Nephron progenitor cell (in vitro differentiated cells): Measurements from ENCODE around the gene PNPO.

Experiments
- DNase-seq: peaks from one replicate; pipeline ENCODE4 v3.0.0; 2021
- H3K27ac Mint-ChIP-seq: 2 replicates; pipeline ENCODE4 v1.8.0; 2021; ENCODE audit warnings: mild to moderate bottlenecking, moderate library complexity, mixed read lengths
- H3K27me3 Mint-ChIP-seq: 2 replicates; pipeline ENCODE4 v1.8.0; 2021; ENCODE audit warnings: mild to moderate bottlenecking, low read depth, mixed read lengths; ENCODE audit not compliant: poor library complexity
- H3K36me3 Mint-ChIP-seq: 2 replicates; pipeline ENCODE4 v1.8.0; 2021; ENCODE audit warnings: low read depth, mixed read lengths
- H3K4me1 Mint-ChIP-seq: 2 replicates; pipeline ENCODE4 v1.8.0; 2021; ENCODE audit warnings: mixed read lengths
- H3K4me3 Mint-ChIP-seq: 2 replicates; pipeline ENCODE4 v1.8.0; 2021; ENCODE audit warnings: mild to moderate bottlenecking, moderate library complexity, mixed read lengths
- H3K9me3 Mint-ChIP-seq: 2 replicates; pipeline ENCODE4 v1.8.0; 2021; ENCODE audit warnings: mild to moderate bottlenecking, moderate library complexity, mixed read lengths
- CTCF ChIP-seq: fragments of 200-600 bp; sonication (generic); IDR thresholded peaks from 2 replicates; pipeline ENCODE4 v1.5.0; 2021; ENCODE audit warnings: antibody characterized with exemption

PNPO gene

GRCh38 chr17:47967607-47968252 lies 26.4 kb downstream of the PNPO start:
- TF ChIP-seq CTCF = no peak
- no peak for DNase-seq
- H3K27ac Mint-ChIP-seq = no peak overlapping the region
- H3K4me3 Mint-ChIP-seq = no peak overlapping the region
- peaks cover 13% of the 10 kb centered on the region for H3K27me3 Mint-ChIP-seq
- H3K36me3 Mint-ChIP-seq = no peaks in the 10 kb centered on the region
- peaks cover 3% of the 10 kb centered on the region for H3K9me3 Mint-ChIP-seq
- H3K4me1 Mint-ChIP-seq = peaks cover 26% of the 10 kb centered on the region

GRCh38 chr17:47968836-47969235 lies 27.5 kb downstream of the PNPO start:
- TF ChIP-seq CTCF = no peak
- Mint-ChIP-seq H3K4me1 (peaks cover 27% of the 10 kb centered on the region), H3K27me3 (peaks cover 8% of the 10 kb centered on the region), H3K27ac (no peak overlapping the region), H3K4me3 (no peak overlapping the region), H3K9me3 (peaks cover 3% of the 10 kb centered on the region), H3K36me3 (peaks cover 1% of the 10 kb centered on the region)
- no peak for DNase-seq

GRCh38 chr17:47969930-47970724 lies 28.8 kb downstream of the PNPO start:
- H3K27me3 Mint-ChIP-seq = peaks cover 8% of the 10 kb centered on the region
- peaks cover 39% of the 10 kb centered on the region for H3K4me1 Mint-ChIP-seq
- no peak for TF ChIP-seq CTCF
- peak overlapping the region; percentile 63 for H3K4me3 Mint-ChIP-seq
- H3K27ac Mint-ChIP-seq = no peak overlapping the region
- H3K36me3 Mint-ChIP-seq = peaks cover 14% of the 10 kb centered on the region
- DNase-seq = no peak
- H3K9me3 Mint-ChIP-seq = peaks cover 3% of the 10 kb centered on the region

GRCh38 chr17:47970725-47971499 lies 29.5 kb downstream of the PNPO start, which contains the start of gene CDK5RAP3:
CDK5RAP3 (plus strand) TSS chr17:47971113; CDS start chr17:47971147, 34 bp downstream.
- peaks cover 8% of the 10 kb centered on the region for H3K27me3 Mint-ChIP-seq
- TF ChIP-seq CTCF = peak; percentile 97

GRCh38 chr17:47973541-47973940 lies 32.2 kb downstream of the PNPO start:
- Mint-ChIP-seq H3K4me3 (no peak overlapping the region), H3K9me3 (peaks cover 3% of the 10 kb centered on the region), H3K36me3 (peaks cover 40% of the 10 kb centered on the region), H3K27ac (no peak overlapping the region), H3K27me3 (peaks cover 3% of the 10 kb centered on the region), H3K4me1 (peaks cover 41% of the 10 kb centered on the region)
- no peak for DNase-seq
- no peak for TF ChIP-seq CTCF

More at GRCh38 chr17:47970725-47971499, 29.5 kb downstream of the PNPO start, which contains the start of gene CDK5RAP3:
- H3K9me3 Mint-ChIP-seq = peaks cover 3% of the 10 kb centered on the region
- H3K4me1 Mint-ChIP-seq = peaks cover 39% of the 10 kb centered on the region
- H3K27ac Mint-ChIP-seq = peak within 1 kb of the TSS; percentile 90
- DNase-seq = peak; percentile 100
- peak within 1 kb of the TSS; percentile 89 for H3K4me3 Mint-ChIP-seq
- H3K36me3 Mint-ChIP-seq = peaks cover 22% of the 10 kb centered on the region
